HEK293 (cell line): ENCODE measurements around the gene CCM2L.

Experiments used
- CTCF ChIA-PET: fragments of 350-600 bp; formaldehyde crosslinking; extraction: SDS; loops from one replicate; lab custom pipeline; 2021; ENCODE audit warnings: antibody characterized with exemption; lab: Yijun Ruan, JAX
- POLR2A ChIA-PET: fragments of 300-600 bp; formaldehyde crosslinking; extraction: SDS; loops from one replicate; lab custom pipeline; 2020; ENCODE audit warnings: antibody characterized with exemption, inconsistent platforms; lab: Yijun Ruan, JAX
- H3K27ac ChIP-seq: fragments of 200-500 bp; sonication (Bioruptor generic); 2 replicates; pipeline ENCODE4 v1.5.1; 2014; ENCODE audit warnings: low read depth, low read length, control low read depth, inconsistent platforms; ENCODE audit errors: extremely low read depth
- H3K36me3 ChIP-seq, 2 experiments: fragments of 200-500 bp in 1 of 2; sonication (Bioruptor generic) in 1 of 2; 1 replicate in 1 of 2; 2 replicates in 1 of 2; pipeline ENCODE4 v1.5.1; 2014 to 2017; ENCODE audit warnings: inconsistent platforms in 2 of 2, low read length in 2 of 2; ENCODE audit not compliant: control insufficient read depth in 2 of 2, insufficient read depth in 1 of 2
- H3K4me1 ChIP-seq: fragments of 200-500 bp; sonication (Bioruptor generic); 2 replicates; pipeline ENCODE4 v1.5.1; 2014; ENCODE audit warnings: mild to moderate bottlenecking, low read length, inconsistent platforms; ENCODE audit not compliant: control insufficient read depth, insufficient read depth
- H3K4me3 ChIP-seq: 2 replicates; pipeline ENCODE4 v1.5.1; 2011; ENCODE audit warnings: low read depth, mild to moderate bottlenecking, control low read depth, low read length, moderate library complexity
- H3K9me3 ChIP-seq: fragments of 200-500 bp; sonication (Bioruptor generic); 2 replicates; pipeline ENCODE4 v1.5.1; 2014; ENCODE audit warnings: low read depth, low read length, inconsistent platforms; ENCODE audit not compliant: control insufficient read depth, insufficient read depth
- HOXA7 ChIP-seq: sonication (generic); formaldehyde crosslinking; IDR thresholded peaks from 2 replicates; pipeline ENCODE4 v1.8.1; 2022; ENCODE audit warnings: missing genetic modification reagents, borderline replicate concordance
- IKZF3 ChIP-seq: fragments of 450-650 bp; IDR thresholded peaks from 2 replicates; pipeline ENCODE4 v1.5.0; 2018; ENCODE audit warnings: missing biosample characterization, mild to moderate bottlenecking, missing genetic modification characterization, moderate library complexity
- SCRT2 ChIP-seq: fragments of 450-650 bp; formaldehyde crosslinking; IDR thresholded peaks from 2 replicates; pipeline ENCODE4 v1.5.1; 2016; ENCODE audit warnings: missing biosample characterization, missing genetic modification characterization
- ZBTB21 ChIP-seq: fragments of 450-650 bp; formaldehyde crosslinking; IDR thresholded peaks from 2 replicates; pipeline ENCODE4 v1.5.1; 2017; ENCODE audit warnings: missing biosample characterization, missing genetic modification characterization
- ZNF169 ChIP-seq: fragments of 450-650 bp; formaldehyde crosslinking; IDR thresholded peaks from 2 replicates; pipeline ENCODE4 v1.5.1; 2016; ENCODE audit warnings: missing biosample characterization, missing genetic modification characterization
- ZNF24 ChIP-seq: fragments of 450-650 bp; formaldehyde crosslinking; IDR thresholded peaks from 2 replicates; pipeline ENCODE4 v1.5.1; 2016; ENCODE audit warnings: missing biosample characterization, missing genetic modification characterization
- ZNF354C ChIP-seq: fragments of 450-650 bp; formaldehyde crosslinking; IDR thresholded peaks from 2 replicates; pipeline ENCODE4 v1.5.1; 2016; ENCODE audit warnings: missing biosample characterization, missing genetic modification characterization, low read depth, borderline replicate concordance
- ZNF366 ChIP-seq: fragments of 450-650 bp; formaldehyde crosslinking; conservative IDR thresholded peaks from 2 replicates; pipeline ENCODE4 v1.5.1; 2016; ENCODE audit warnings: missing biosample characterization, missing genetic modification characterization
- ZNF423 ChIP-seq: fragments of 450-650 bp; formaldehyde crosslinking; IDR thresholded peaks from 2 replicates; pipeline ENCODE4 v1.5.1; 2016; ENCODE audit warnings: missing biosample characterization, missing genetic modification characterization
- ZNF48 ChIP-seq: fragments of 450-650 bp; formaldehyde crosslinking; IDR thresholded peaks from 2 replicates; pipeline ENCODE4 v1.5.1; 2016; ENCODE audit warnings: missing biosample characterization, missing genetic modification characterization
- ZNF529 ChIP-seq: fragments of 450-650 bp; formaldehyde crosslinking; IDR thresholded peaks from 2 replicates; pipeline ENCODE4 v1.5.1; 2017; ENCODE audit warnings: missing genetic modification characterization, missing biosample characterization; ENCODE audit not compliant: insufficient replicate concordance
- ZNF600 ChIP-seq: fragments of 450-650 bp; formaldehyde crosslinking; IDR thresholded peaks from 2 replicates; pipeline ENCODE4 v1.5.1; 2016; ENCODE audit warnings: missing biosample characterization, missing genetic modification characterization
- ZNF629 ChIP-seq: fragments of 450-650 bp; formaldehyde crosslinking; IDR thresholded peaks from 2 replicates; pipeline ENCODE4 v1.5.1; 2017; ENCODE audit warnings: missing biosample characterization, missing genetic modification characterization
- ZNF677 ChIP-seq: fragments of 450-650 bp; IDR thresholded peaks from 2 replicates; pipeline ENCODE4 v1.5.0; 2018; ENCODE audit warnings: missing biosample characterization, mild to moderate bottlenecking, missing genetic modification characterization, moderate library complexity
- ZNF791 ChIP-seq: fragments of 450-650 bp; formaldehyde crosslinking; IDR thresholded peaks from 2 replicates; pipeline ENCODE4 v1.5.1; 2016; ENCODE audit warnings: missing biosample characterization, missing genetic modification characterization
- ZNF843 ChIP-seq: fragments of 450-650 bp; formaldehyde crosslinking; IDR thresholded peaks from 2 replicates; pipeline ENCODE4 v1.5.1; 2016; ENCODE audit warnings: missing biosample characterization, missing genetic modification characterization
- ZSCAN30 ChIP-seq: fragments of 450-650 bp; IDR thresholded peaks from 2 replicates; pipeline ENCODE4 v1.5.1; 2018; ENCODE audit warnings: missing biosample characterization, mild to moderate bottlenecking, missing genetic modification characterization, moderate library complexity
- TF ChIP-seq, protein P1 (sequence below): fragments of 450-650 bp; formaldehyde crosslinking; IDR thresholded peaks from 2 replicates; pipeline ENCODE4 v1.5.1; 2016; ENCODE audit warnings: missing biosample characterization, missing genetic modification characterization
- TF ChIP-seq, protein P2 (sequence below): fragments of 450-650 bp; formaldehyde crosslinking; IDR thresholded peaks from 2 replicates; pipeline ENCODE4 v1.5.1; 2016; ENCODE audit warnings: missing biosample characterization, missing genetic modification characterization
- TF ChIP-seq, protein P3 (sequence below): fragments of 450-650 bp; formaldehyde crosslinking; IDR thresholded peaks from 2 replicates; pipeline ENCODE4 v1.5.1; 2016; ENCODE audit warnings: missing biosample characterization, missing genetic modification characterization
- TF ChIP-seq, protein P4 (sequence below): fragments of 450-650 bp; formaldehyde crosslinking; IDR thresholded peaks from 2 replicates; pipeline ENCODE4 v1.5.1; 2016; ENCODE audit warnings: missing biosample characterization, missing genetic modification characterization, borderline replicate concordance
- TF ChIP-seq, protein P5 (sequence below): fragments of 450-650 bp; formaldehyde crosslinking; IDR thresholded peaks from 2 replicates; pipeline ENCODE4 v1.5.1; 2016; ENCODE audit warnings: missing biosample characterization, missing genetic modification characterization

CCM2L gene

DNA sequence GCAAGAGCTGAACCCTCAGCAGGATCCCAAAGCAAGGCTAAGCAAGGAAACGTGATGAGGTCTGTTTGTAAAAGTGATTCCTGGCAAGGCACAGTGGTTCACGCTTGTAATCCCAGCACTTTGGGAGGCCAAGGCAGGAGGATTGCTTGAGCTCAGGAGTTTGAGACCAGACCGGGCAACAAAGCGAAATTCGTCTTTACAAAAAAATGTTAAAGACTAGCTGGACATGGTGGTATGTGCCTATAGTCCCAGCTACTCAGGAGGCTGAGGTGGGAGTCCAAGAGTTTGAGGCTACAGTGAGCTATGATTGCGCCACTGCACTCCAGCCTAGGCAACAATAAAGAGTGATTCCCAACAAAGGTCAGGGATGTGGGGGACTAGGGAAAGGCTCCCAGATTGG lies 46.3 kb upstream of the CCM2L start:
- H3K4me1 ChIP-seq = no peaks in the 10 kb centered on the region
- ChIA-PET CTCF (interaction anchor here (0.6 to 1.4 kb wide), 3 partner anchors 12 to 67 kb away, joined by 3 to 5 read pairs (median 4); partner anchors contain the start of gene PDRG1), POLR2A (interaction anchor here (1.4 kb wide), 1 partner anchor 12 kb away, joined by 7 read pairs; the partner anchor contains the start of gene PDRG1)
- no peak overlapping the region for H3K4me3 ChIP-seq
- no peaks in the 10 kb centered on the region for H3K9me3 ChIP-seq
- no peak for TF ChIP-seq ZBTB21 (tag by site-specific recombination)
- TF ChIP-seq ZNF24 (tag by site-specific recombination) = no peak
- no peak for TF ChIP-seq ZNF843
- no peak for TF ChIP-seq ZNF529 (tag by site-specific recombination)
- TF ChIP-seq ZSCAN30 (tag by site-specific recombination) = no peak
- TF ChIP-seq, protein P1, sequence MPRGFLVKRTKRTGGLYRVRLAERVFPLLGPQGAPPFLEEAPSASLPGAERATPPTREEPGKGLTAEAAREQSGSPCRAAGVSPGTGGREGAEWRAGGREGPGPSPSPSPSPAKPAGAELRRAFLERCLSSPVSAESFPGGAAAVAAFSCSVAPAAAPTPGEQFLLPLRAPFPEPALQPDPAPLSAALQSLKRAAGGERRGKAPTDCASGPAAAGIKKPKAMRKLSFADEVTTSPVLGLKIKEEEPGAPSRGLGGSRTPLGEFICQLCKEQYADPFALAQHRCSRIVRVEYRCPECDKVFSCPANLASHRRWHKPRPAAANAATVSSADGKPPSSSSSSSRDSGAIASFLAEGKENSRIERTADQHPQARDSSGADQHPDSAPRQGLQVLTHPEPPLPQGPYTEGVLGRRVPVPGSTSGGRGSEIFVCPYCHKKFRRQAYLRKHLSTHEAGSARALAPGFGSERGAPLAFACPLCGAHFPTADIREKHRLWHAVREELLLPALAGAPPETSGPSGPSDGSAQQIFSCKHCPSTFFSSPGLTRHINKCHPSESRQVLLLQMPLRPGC (tag by site-specific recombination) = no peak
- TF ChIP-seq ZNF366 (tag by site-specific recombination) = no peak
- no peak for TF ChIP-seq ZNF600 (tag by site-specific recombination)
- TF ChIP-seq, protein P2, sequence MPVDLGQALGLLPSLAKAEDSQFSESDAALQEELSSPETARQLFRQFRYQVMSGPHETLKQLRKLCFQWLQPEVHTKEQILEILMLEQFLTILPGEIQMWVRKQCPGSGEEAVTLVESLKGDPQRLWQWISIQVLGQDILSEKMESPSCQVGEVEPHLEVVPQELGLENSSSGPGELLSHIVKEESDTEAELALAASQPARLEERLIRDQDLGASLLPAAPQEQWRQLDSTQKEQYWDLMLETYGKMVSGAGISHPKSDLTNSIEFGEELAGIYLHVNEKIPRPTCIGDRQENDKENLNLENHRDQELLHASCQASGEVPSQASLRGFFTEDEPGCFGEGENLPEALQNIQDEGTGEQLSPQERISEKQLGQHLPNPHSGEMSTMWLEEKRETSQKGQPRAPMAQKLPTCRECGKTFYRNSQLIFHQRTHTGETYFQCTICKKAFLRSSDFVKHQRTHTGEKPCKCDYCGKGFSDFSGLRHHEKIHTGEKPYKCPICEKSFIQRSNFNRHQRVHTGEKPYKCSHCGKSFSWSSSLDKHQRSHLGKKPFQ (tag by site-specific recombination) = no peak
- TF ChIP-seq ZNF677 = no peak
- no peak for TF ChIP-seq SCRT2
- TF ChIP-seq ZNF423 = no peak
- TF ChIP-seq, protein P3, sequence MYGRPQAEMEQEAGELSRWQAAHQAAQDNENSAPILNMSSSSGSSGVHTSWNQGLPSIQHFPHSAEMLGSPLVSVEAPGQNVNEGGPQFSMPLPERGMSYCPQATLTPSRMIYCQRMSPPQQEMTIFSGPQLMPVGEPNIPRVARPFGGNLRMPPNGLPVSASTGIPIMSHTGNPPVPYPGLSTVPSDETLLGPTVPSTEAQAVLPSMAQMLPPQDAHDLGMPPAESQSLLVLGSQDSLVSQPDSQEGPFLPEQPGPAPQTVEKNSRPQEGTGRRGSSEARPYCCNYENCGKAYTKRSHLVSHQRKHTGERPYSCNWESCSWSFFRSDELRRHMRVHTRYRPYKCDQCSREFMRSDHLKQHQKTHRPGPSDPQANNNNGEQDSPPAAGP (tag by site-specific recombination) = no peak
- TF ChIP-seq, all 188 proteins: peak for 0
- no peaks in the 10 kb centered on the region for H3K36me3 ChIP-seq
- no peak overlapping the region for H3K27ac ChIP-seq

DNA sequence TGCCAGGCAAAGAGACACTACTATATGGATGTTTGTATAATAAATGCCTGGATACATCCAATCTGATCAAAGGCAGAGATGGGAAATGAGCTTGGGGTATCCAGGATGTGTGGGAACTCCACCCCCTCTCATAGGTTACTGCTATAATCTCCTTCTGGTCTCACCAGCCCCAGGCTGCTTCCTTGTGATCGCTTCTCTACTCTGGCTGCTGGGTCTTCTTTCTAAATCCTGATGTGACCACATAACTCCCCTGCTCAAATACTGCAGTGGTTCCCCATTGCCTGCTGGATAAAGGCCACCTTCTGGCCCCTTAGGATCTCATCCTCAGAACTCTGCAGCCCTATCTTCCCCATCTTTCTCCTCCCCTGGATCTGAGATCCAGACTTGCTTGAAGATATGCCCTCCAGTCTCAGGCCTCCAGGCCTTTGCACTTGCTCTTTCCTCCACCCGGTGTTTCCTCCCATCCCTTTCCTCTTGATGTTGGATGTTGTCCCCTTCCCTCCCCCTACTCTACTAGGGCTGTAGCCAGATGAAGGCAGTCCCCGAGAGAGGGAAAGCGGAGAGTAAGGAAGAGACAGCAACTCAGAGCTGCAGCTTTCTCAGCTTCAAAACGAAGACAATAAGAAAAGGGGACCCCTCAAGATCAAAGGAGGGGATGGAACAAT lies 43.1 kb upstream of the CCM2L start:
- H3K9me3 ChIP-seq = no peaks in the 10 kb centered on the region
- no peak overlapping the region for H3K27ac ChIP-seq
- no peaks in the 10 kb centered on the region for H3K36me3 ChIP-seq
- H3K4me3 ChIP-seq = no peak overlapping the region
- H3K4me1 ChIP-seq = no peaks in the 10 kb centered on the region
- ChIA-PET CTCF (interaction anchor here (1.3 kb wide), 1 partner anchor 15 kb away, joined by 4 read pairs; the partner anchor contains the start of gene PDRG1), POLR2A (no interaction called here)
- TF ChIP-seq ZNF169 (tag by site-specific recombination) (no peak), ZNF48 (tag by site-specific recombination) (no peak), ZNF791 (tag by site-specific recombination) (no peak), HOXA7 (no peak), ZNF354C (no peak), ZNF629 (tag by site-specific recombination) (no peak), IKZF3 (tag by site-specific recombination) (no peak)
- TF ChIP-seq, protein P4, sequence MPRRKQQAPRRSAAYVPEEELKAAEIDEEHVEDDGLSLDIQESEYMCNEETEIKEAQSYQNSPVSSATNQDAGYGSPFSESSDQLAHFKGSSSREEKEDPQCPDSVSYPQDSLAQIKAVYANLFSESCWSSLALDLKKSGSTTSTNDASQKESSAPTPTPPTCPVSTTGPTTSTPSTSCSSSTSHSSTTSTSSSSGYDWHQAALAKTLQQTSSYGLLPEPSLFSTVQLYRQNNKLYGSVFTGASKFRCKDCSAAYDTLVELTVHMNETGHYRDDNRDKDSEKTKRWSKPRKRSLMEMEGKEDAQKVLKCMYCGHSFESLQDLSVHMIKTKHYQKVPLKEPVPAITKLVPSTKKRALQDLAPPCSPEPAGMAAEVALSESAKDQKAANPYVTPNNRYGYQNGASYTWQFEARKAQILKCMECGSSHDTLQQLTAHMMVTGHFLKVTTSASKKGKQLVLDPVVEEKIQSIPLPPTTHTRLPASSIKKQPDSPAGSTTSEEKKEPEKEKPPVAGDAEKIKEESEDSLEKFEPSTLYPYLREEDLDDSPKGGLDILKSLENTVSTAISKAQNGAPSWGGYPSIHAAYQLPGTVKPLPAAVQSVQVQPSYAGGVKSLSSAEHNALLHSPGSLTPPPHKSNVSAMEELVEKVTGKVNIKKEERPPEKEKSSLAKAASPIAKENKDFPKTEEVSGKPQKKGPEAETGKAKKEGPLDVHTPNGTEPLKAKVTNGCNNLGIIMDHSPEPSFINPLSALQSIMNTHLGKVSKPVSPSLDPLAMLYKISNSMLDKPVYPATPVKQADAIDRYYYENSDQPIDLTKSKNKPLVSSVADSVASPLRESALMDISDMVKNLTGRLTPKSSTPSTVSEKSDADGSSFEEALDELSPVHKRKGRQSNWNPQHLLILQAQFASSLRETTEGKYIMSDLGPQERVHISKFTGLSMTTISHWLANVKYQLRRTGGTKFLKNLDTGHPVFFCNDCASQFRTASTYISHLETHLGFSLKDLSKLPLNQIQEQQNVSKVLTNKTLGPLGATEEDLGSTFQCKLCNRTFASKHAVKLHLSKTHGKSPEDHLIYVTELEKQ = no peak
- TF ChIP-seq, protein P5, sequence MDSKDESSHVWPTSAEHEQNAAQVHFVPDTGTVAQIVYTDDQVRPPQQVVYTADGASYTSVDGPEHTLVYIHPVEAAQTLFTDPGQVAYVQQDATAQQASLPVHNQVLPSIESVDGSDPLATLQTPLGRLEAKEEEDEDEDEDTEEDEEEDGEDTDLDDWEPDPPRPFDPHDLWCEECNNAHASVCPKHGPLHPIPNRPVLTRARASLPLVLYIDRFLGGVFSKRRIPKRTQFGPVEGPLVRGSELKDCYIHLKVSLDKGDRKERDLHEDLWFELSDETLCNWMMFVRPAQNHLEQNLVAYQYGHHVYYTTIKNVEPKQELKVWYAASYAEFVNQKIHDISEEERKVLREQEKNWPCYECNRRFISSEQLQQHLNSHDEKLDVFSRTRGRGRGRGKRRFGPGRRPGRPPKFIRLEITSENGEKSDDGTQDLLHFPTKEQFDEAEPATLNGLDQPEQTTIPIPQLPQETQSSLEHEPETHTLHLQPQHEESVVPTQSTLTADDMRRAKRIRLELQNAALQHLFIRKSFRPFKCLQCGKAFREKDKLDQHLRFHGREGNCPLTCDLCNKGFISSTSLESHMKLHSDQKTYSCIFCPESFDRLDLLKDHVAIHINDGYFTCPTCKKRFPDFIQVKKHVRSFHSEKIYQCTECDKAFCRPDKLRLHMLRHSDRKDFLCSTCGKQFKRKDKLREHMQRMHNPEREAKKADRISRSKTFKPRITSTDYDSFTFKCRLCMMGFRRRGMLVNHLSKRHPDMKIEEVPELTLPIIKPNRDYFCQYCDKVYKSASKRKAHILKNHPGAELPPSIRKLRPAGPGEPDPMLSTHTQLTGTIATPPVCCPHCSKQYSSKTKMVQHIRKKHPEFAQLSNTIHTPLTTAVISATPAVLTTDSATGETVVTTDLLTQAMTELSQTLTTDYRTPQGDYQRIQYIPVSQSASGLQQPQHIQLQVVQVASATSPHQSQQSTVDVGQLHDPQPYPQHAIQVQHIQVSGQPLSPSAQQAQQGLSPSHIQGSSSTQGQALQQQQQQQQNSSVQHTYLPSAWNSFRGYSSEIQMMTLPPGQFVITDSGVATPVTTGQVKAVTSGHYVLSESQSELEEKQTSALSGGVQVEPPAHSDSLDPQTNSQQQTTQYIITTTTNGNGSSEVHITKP (tag by site-specific recombination) = no peak
